Measurements from ENCODE around the gene M6PR.
"Not testable (repeated sequence)": the region's sequence is repeated elsewhere in the genome, so short reads cannot be mapped to it uniquely, and the experiment has no call there.

M6PR gene

GRCh38 chr12:8951744-8952143, 2.3 kb upstream of the M6PR start:
- no peak for DNase-seq

GRCh38 chr12:8950702-8951478, 1.4 kb upstream of the M6PR start:
- no peak for DNase-seq

- DNase-seq: no peak
These were observed 729 bp upstream of the M6PR start for GRCh38 chr12:8950221-8950527.

- DNase-seq: peak in 15 of 56 donors; percentile 5 to 59 (median 32)
These were observed 624 bp downstream of the M6PR start for GRCh38 chr12:8948701-8949341.

- DNase-seq: no peak
These were observed 1.7 kb downstream of the M6PR start for GRCh38 chr12:8947737-8948136.

- no peak for DNase-seq
These were observed 2.7 kb downstream of the M6PR start for GRCh38 chr12:8946733-8947132.

GRCh38 chr12:8943565-8944186, 5.8 kb downstream of the M6PR start:
- DNase-seq: no peak

GRCh38 chr12:8941691-8942478, 7.6 kb downstream of the M6PR start:
- DNase-seq: no peak

- not testable (repeated sequence) for DNase-seq
These were observed 11.5 kb downstream of the M6PR start for GRCh38 chr12:8937842-8938442.

- DNase-seq: no peak
These were observed 12.7 kb downstream of the M6PR start for GRCh38 chr12:8936735-8937134.

- DNase-seq: not testable (repeated sequence)
These were observed 15.4 kb downstream of the M6PR start for GRCh38 chr12:8934080-8934479.

- DNase-seq: peak in 2 of 56 donors; percentile 2 to 5
These were observed 17.0 kb downstream of the M6PR start for GRCh38 chr12:8932464-8932863.

GRCh38 chr12:8930655-8931323, 18.7 kb downstream of the M6PR start:
- DNase-seq: not testable (repeated sequence)

- DNase-seq: no peak
These were observed 26.9 kb downstream of the M6PR start for GRCh38 chr12:8922544-8922943.

GRCh38 chr12:8919643-8920042, 29.8 kb downstream of the M6PR start:
- not testable (repeated sequence) for DNase-seq

- DNase-seq: no peak
These were observed 31.7 kb downstream of the M6PR start for GRCh38 chr12:8917751-8918150.

GRCh38 chr12:8917031-8917430, 32.4 kb downstream of the M6PR start:
- no peak for DNase-seq

- DNase-seq: no peak
These were observed 33.3 kb downstream of the M6PR start for GRCh38 chr12:8916154-8916553.

- peak in 40 of 56 donors; percentile 3 to 63 (median 22) for DNase-seq
These were observed 34.5 kb downstream of the M6PR start for GRCh38 chr12:8914716-8915526.
